SIG-M5 treated with dmso at 0.1 percent for 504 hours (cell line): ENCODE results near the gene SLC43A1.

ENCODE experiments used
- DNase-seq: peaks from one replicate; lab custom pipeline; 2025; ENCODE audit not compliant: unreplicated experiment; lab: John Stamatoyannopoulos, UW

The SLC43A1 gene

DNA sequence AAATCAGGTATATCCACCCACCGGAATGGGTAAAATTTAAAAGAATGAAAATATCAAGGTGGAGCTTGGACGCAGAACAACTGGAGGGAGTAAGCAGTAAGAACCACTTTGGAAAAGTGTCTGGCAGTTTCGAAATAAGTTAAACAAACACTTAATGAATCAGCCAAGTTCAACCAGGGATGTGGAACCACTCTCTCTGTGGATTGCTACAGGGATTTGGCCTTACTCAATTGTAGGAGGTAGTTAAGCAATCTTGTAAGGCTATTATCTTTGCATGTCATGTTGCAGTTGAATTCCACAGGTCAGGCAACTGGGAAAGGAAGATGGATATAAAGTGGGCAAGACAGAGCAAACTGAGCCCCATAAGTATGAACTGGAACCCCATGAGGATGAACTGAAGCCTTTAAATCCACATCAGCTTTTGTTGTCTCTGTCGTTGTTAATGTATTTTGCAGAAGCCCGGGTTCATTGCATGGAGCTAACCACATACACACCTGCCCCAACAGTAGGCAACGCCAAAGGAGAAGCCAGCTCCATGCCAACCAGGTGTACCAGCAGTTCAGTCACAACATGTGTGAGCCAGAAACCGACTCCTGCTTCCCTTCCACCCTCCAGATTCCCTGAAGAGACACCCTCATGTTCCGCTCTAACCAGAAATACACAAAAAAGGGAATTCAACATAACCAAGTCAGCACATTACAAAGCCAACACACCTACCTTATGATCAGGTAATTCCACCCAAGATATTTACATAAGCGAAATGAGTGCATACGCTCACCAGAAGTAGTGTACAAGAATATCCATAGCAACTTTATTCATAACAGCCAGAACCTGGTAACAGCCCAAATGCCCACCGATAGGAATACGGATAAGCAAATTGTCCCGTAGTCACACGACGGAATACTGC lies 80.6 kb downstream of the SLC43A1 start:
- DNase-seq = peak; percentile 92
